ENCODE data around the gene HINT3. TPM values are rescaled to one million over a fixed set of nuclear protein-coding genes. Genes with fewer than 3 reads are reported as not detected.
"Not testable (repeated sequence)": the region's sequence is repeated elsewhere in the genome, so short reads cannot be mapped to it uniquely, and the experiment has no call there.

Gene HINT3
- total RNA-seq, 1 donor, result 22.5 TPM

- Histone ChIP-seq H3K9me3 (ENCODE audit: low read depth, low read length) (no peaks in the 10 kb centered on the region), H3K4me1 (ENCODE audit: insufficient read depth, low read length) (peaks cover 9% of the 10 kb centered on the region), H3K27me3 (ENCODE audit: insufficient read depth, low read length) (no peaks in the 10 kb centered on the region), H3K4me3 (ENCODE audit: low read length) (no peak overlapping the region)
Measured at GRCh38 chr6:125991653-125992052, 35.1 kb downstream of the HINT3 start.

GRCh38 chr6:125994670-125995488 lies 38.3 kb downstream of the HINT3 start:
- H3K9me3 ChIP-seq (ENCODE audit: low read depth, low read length), result no peaks in the 10 kb centered on the region
- H3K27me3 ChIP-seq (ENCODE audit: insufficient read depth, low read length), result no peaks in the 10 kb centered on the region
- no peak overlapping the region for H3K4me3 ChIP-seq (ENCODE audit: low read length)

DNA sequence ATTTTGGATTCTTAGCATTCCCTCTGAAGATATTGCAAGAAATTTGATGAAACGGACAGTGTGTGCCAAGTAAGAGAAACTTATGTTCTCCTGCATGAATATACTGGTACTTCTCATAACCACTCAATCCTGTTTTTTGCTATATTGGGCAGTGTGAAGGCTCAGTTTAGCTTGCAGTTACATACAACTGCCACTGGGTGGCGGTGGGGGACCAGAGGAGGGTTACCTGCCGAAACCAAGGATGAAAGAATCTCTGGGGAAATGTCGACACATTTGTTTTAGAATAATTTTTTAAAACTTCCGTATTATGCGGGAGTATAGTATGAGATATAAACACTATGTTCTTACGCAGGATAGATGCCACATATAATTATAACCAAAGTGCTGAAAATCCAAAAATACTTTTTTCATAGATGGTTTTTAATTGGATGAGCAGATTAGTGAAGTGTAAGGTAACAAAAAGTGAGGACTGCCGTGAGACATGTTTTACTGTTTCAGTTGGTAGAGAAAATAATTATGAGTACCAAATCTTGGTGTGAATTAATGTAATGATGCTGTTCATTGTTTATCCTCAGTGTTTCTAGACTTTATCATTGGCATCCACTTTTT lies 39.5 kb downstream of the HINT3 start:
- no peaks in the 10 kb centered on the region for H3K9me3 ChIP-seq (ENCODE audit: low read depth, low read length)
- H3K4me1 ChIP-seq (ENCODE audit: insufficient read depth, low read length), result no peaks in the 10 kb centered on the region
- no peak overlapping the region for H3K4me3 ChIP-seq (ENCODE audit: low read length)
- no peaks in the 10 kb centered on the region for H3K27me3 ChIP-seq (ENCODE audit: insufficient read depth, low read length)

More at GRCh38 chr6:125994670-125995488, 38.3 kb downstream of the HINT3 start:
- no peaks in the 10 kb centered on the region for H3K4me1 ChIP-seq (ENCODE audit: insufficient read depth, low read length)

DNA sequence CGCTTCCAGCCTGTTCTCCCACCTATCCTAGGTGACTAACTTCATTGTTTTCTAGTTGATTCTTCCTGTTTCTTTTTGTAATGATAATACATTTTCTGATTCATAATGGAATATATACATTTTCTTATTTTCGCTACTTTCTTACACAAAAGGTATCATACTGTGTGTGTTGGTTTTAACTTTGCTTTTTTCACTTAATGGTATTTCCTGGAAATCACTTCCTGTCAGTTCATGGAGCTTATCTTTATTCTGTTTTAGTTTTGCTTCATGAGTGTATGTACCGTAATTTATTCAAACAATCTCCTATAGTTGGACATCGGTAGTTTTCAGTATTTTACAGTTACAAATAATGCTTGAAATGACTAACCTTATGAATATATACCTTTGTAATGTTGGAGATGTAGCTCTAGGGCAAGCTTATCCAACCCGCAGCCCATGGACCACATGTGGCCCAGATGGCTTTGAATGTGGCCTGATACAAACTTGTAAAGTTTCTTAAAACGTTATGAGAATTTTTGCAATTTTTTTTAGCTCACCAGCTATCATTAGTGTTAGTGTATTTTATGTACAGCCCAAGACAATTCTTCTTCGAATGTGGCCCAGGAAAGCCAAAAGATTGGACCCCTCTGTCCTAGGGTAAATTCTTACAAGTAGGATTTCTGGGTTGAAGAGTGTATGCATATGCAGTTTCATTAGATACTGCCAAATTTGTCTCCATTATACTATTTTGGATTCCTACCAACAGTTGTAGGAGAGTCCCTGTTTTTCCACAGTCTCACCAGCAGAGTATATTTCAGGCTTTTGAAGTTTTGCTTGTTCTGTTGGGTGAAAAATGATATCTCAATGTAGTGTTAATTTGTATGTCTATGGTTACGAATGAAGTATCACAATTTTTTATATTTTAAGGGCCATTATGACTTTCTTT lies 46.4 kb downstream of the HINT3 start:
- no peaks in the 10 kb centered on the region for H3K27me3 ChIP-seq (ENCODE audit: insufficient read depth, low read length)
- no peaks in the 10 kb centered on the region for H3K9me3 ChIP-seq (ENCODE audit: low read depth, low read length)
- no peaks in the 10 kb centered on the region for H3K4me1 ChIP-seq (ENCODE audit: insufficient read depth, low read length)
- H3K4me3 ChIP-seq (ENCODE audit: low read length), result no peak overlapping the region

- Histone ChIP-seq H3K27me3 (ENCODE audit: insufficient read depth, low read length) (no peaks in the 10 kb centered on the region), H3K4me1 (ENCODE audit: insufficient read depth, low read length) (no peaks in the 10 kb centered on the region), H3K9me3 (ENCODE audit: low read depth, low read length) (no peaks in the 10 kb centered on the region), H3K4me3 (ENCODE audit: low read length) (no peak overlapping the region)
Measured at GRCh38 chr6:126007800-126008199, 51.2 kb downstream of the HINT3 start.

DNA sequence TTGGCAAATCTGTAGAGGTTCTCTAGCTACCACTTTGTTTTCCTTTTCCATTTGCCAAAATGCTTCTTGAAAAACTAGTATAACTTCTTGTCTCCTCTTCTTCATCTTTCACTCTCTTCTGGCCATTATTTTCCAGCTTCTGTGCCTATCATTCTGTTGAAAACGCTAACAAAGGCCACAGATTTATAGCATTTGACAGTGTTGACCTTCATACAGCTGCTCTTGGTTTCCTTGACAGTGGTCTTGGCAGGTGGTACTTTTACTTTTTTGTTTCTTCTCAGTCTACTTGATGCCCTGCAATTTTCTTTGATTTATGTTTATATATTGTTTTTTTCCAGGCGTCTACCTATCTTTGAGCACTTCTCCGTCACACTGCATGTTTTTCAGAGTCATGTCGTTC lies 53.5 kb downstream of the HINT3 start:
- H3K4me1 ChIP-seq (ENCODE audit: insufficient read depth, low read length), result no peaks in the 10 kb centered on the region
- H3K4me3 ChIP-seq (ENCODE audit: low read length), result no peak overlapping the region
- H3K27me3 ChIP-seq (ENCODE audit: insufficient read depth, low read length), result no peaks in the 10 kb centered on the region
- no peaks in the 10 kb centered on the region for H3K9me3 ChIP-seq (ENCODE audit: low read depth, low read length)

- H3K4me1 ChIP-seq (ENCODE audit: insufficient read depth, low read length), result no peaks in the 10 kb centered on the region
Measured at GRCh38 chr6:126015863-126016262, 59.3 kb downstream of the HINT3 start.

GRCh38 chr6:126016591-126016990 lies 60.0 kb downstream of the HINT3 start:
- no peaks in the 10 kb centered on the region for H3K27me3 ChIP-seq (ENCODE audit: insufficient read depth, low read length)
- no peak overlapping the region for H3K4me3 ChIP-seq (ENCODE audit: low read length)
- no peaks in the 10 kb centered on the region for H3K4me1 ChIP-seq (ENCODE audit: insufficient read depth, low read length)
- no peaks in the 10 kb centered on the region for H3K9me3 ChIP-seq (ENCODE audit: low read depth, low read length)

More at GRCh38 chr6:126015863-126016262, 59.3 kb downstream of the HINT3 start:
- Histone ChIP-seq H3K4me3 (ENCODE audit: low read length) (no peak overlapping the region), H3K27me3 (ENCODE audit: insufficient read depth, low read length) (no peaks in the 10 kb centered on the region), H3K9me3 (ENCODE audit: low read depth, low read length) (no peaks in the 10 kb centered on the region)

- no peak overlapping the region for H3K4me3 ChIP-seq (ENCODE audit: low read length)
- no peaks in the 10 kb centered on the region for H3K27me3 ChIP-seq (ENCODE audit: insufficient read depth, low read length)
- H3K4me1 ChIP-seq (ENCODE audit: insufficient read depth, low read length), result no peaks in the 10 kb centered on the region
- H3K9me3 ChIP-seq (ENCODE audit: low read depth, low read length), result no peaks in the 10 kb centered on the region
Measured at GRCh38 chr6:126017668-126018067, 61.1 kb downstream of the HINT3 start.

- no peaks in the 10 kb centered on the region for H3K4me1 ChIP-seq (ENCODE audit: insufficient read depth, low read length)
- no peaks in the 10 kb centered on the region for H3K9me3 ChIP-seq (ENCODE audit: low read depth, low read length)
- H3K4me3 ChIP-seq (ENCODE audit: low read length), result no peak overlapping the region
- H3K27me3 ChIP-seq (ENCODE audit: insufficient read depth, low read length), result no peaks in the 10 kb centered on the region
Measured at GRCh38 chr6:126020305-126021050, 63.9 kb downstream of the HINT3 start.

DNA sequence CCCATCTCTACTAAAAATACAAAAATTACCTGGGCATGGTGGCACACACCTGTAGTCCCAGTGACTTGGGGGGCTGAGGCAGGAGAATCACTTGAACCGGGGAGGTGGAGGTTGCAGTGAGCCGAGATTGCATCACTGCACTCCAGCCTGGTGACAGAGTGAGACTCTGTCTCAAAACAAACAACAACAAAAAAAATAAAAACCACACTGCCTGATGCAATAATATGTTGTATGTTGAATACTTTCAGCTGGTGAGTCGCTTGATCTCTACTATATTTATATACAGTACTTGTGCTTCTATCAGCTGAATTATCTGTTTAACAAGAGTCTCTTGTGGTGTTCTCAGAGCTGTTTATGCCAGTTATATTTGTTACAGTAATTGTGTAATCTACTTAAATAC lies 66.9 kb downstream of the HINT3 start:
- not testable (repeated sequence) for H3K4me3 ChIP-seq (ENCODE audit: low read length); H3K4me1 ChIP-seq (ENCODE audit: insufficient read depth, low read length); H3K9me3 ChIP-seq (ENCODE audit: low read depth, low read length); H3K27me3 ChIP-seq (ENCODE audit: insufficient read depth, low read length)

DNA sequence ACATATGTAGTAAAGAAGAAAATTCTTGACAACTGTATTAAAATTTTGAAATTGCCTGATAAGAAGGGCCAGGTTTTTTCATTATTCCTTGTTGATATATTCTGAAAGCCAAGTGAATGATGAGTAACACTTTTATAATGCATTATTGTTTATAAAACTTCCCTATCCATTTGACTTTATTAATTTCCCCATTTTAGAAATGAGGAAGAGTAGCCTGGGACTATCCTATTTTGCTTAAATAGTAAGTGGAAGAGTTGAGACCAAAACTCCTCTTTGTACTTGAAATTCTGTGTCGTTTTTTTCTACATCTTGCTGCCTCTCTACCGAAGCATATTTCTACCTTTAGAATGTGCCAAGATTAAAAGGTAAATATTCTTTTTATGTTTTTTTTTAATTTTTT lies 69.4 kb downstream of the HINT3 start:
- Histone ChIP-seq H3K4me3 (ENCODE audit: low read length) (no peak overlapping the region), H3K9me3 (ENCODE audit: low read depth, low read length) (no peaks in the 10 kb centered on the region), H3K27me3 (ENCODE audit: insufficient read depth, low read length) (no peaks in the 10 kb centered on the region), H3K4me1 (ENCODE audit: insufficient read depth, low read length) (no peaks in the 10 kb centered on the region)

DNA sequence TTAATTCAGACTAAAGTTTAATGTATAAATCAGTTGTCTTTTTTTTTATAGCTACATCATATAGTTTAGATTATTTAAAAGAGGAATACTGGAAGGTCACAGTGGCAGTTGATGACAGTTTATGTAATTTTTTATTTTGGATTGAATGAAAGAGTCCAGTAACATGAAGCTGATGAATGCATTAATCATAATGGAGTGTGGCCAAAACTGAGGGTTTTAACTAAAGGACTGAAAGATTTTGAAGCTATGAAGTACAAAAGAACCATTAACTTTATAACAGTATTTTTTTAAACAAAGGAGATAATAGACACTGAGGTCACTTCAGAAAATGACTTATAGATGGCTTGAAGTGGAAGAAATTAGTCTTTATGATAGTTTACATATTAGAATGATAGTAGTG lies 71.0 kb downstream of the HINT3 start:
- Histone ChIP-seq H3K27me3 (ENCODE audit: insufficient read depth, low read length) (no peaks in the 10 kb centered on the region), H3K9me3 (ENCODE audit: low read depth, low read length) (no peaks in the 10 kb centered on the region), H3K4me3 (ENCODE audit: low read length) (no peak overlapping the region), H3K4me1 (ENCODE audit: insufficient read depth, low read length) (no peaks in the 10 kb centered on the region)

Data from mononuclear cell (primary cell).